Naive thymus-derived CD4-positive, alpha-beta T cell (primary cell): Measurements from ENCODE around the gene IFI16. TPM values are rescaled to one million over a fixed set of nuclear protein-coding genes. Genes with fewer than 3 reads are reported as not detected.
"Not testable (repeated sequence)": the region's sequence is repeated elsewhere in the genome, so short reads cannot be mapped to it uniquely, and the experiment has no call there.

ENCODE experiments used
- ATAC-seq: fragments of 150-1000 bp; cut with Tn5 transposase; 2 replicates; pipeline ENCODE4 v1.10.0; 2021; ENCODE audit warnings: mild to moderate bottlenecking, moderate library complexity
- CTCF ChIA-PET: fragments of 350-600 bp; sonication (Branson Sonifier 250); formaldehyde crosslinking; loops from one replicate; lab custom pipeline; 2021; ENCODE audit warnings: antibody characterized with exemption; lab: Charles Lee
- POLR2A ChIA-PET: fragments of 350-600 bp; sonication (Branson Sonifier 250); formaldehyde crosslinking; loops from one replicate; lab custom pipeline; 2021; ENCODE audit warnings: antibody characterized with exemption, inconsistent platforms; lab: Charles Lee
- DNase-seq, 9 donors: peaks; one replicate each; pipeline versions ENCODE4 v3.0.0 to v3.0.0-alpha.2; 2020 to 2022; ENCODE audit warnings: mixed read lengths in 1 of 9
- H3K27ac ChIP-seq: one replicate; pipeline ENCODE4 v1.7.0; 2013; ENCODE audit warnings: mild to moderate bottlenecking, low read depth, low read length, moderate library complexity
- H3K27me3 ChIP-seq, 2 donors: one replicate each; pipeline ENCODE4 v1.7.0; 2013; ENCODE audit warnings: low read length in 2 of 2, mild to moderate bottlenecking in 2 of 2, moderate library complexity in 2 of 2; ENCODE audit not compliant: control insufficient read depth in 2 of 2, insufficient read depth in 2 of 2
- H3K36me3 ChIP-seq, 3 experiments: 1 replicate in 2 of 3; 2 replicates in 1 of 3; pipeline ENCODE4 v1.7.0; 2013; ENCODE audit warnings: low read length in 3 of 3, mild to moderate bottlenecking in 3 of 3, moderate library complexity in 1 of 3; ENCODE audit not compliant: insufficient read depth in 3 of 3, control insufficient read depth in 2 of 3
- H3K4me1 ChIP-seq, 2 donors: one replicate each; pipeline ENCODE4 v1.7.0; 2013; ENCODE audit warnings: low read length in 2 of 2, mild to moderate bottlenecking in 2 of 2, moderate library complexity in 1 of 2; ENCODE audit not compliant: control insufficient read depth in 2 of 2, insufficient read depth in 2 of 2
- H3K4me3 ChIP-seq: 2 replicates; pipeline ENCODE4 v1.7.0; 2013; ENCODE audit warnings: mild to moderate bottlenecking, low read length
- H3K9me3 ChIP-seq, 3 experiments: 1 replicate in 2 of 3; 2 replicates in 1 of 3; pipeline ENCODE4 v1.7.0; 2013; ENCODE audit warnings: low read length in 3 of 3; ENCODE audit not compliant: control insufficient read depth in 2 of 3
- H3K27ac Mint-ChIP-seq, 9 donors: one replicate each; pipeline ENCODE4 v1.8.0; 2020 to 2022; ENCODE audit warnings: mixed read lengths in 9 of 9, mild to moderate bottlenecking in 8 of 9, moderate library complexity in 5 of 9, inconsistent platforms in 2 of 9
- H3K27me3 Mint-ChIP-seq, 5 donors: one replicate each; pipeline ENCODE4 v1.8.0; 2021 to 2022; ENCODE audit warnings: mixed read lengths in 5 of 5, mild to moderate bottlenecking in 1 of 5
- H3K36me3 Mint-ChIP-seq, 5 donors: one replicate each; pipeline ENCODE4 v1.8.0; 2020 to 2022; ENCODE audit warnings: mixed read lengths in 5 of 5, mild to moderate bottlenecking in 3 of 5, inconsistent platforms in 1 of 5
- H3K4me1 Mint-ChIP-seq, 7 donors: one replicate each; pipeline ENCODE4 v1.8.0; 2020 to 2022; ENCODE audit warnings: mixed read lengths in 7 of 7, mild to moderate bottlenecking in 3 of 7, inconsistent platforms in 1 of 7
- H3K4me3 Mint-ChIP-seq, 10 donors: one replicate each; pipeline ENCODE4 v1.8.0; 2020 to 2022; ENCODE audit warnings: mild to moderate bottlenecking in 10 of 10, mixed read lengths in 10 of 10, moderate library complexity in 6 of 10, inconsistent platforms in 2 of 10
- H3K9me3 Mint-ChIP-seq, 11 donors: one replicate each; pipeline ENCODE4 v1.8.0; 2020 to 2022; ENCODE audit warnings: mixed read lengths in 11 of 11, mild to moderate bottlenecking in 4 of 11, inconsistent platforms in 1 of 11, moderate library complexity in 1 of 11
- intact Hi-C, 2 donors: fragments of 100-400 bp; cut with micrococcal nuclease; formaldehyde crosslinking; loops; one replicate each; pipeline ENCODE4 v1.15.1; 2023
- polyA plus RNA-seq, 2 donors: library from polyadenylated mRNA; unstranded; fragments of 300-500 nt; fragmentation: Illumina TruSeq; gene quantifications; one replicate each; pipeline ENCODE4 v1.2.3, GENCODE V29; 2021
- total RNA-seq, 6 experiments: library from RNA in 5 of 6; stranded (reverse) in 5 of 6; gene quantifications; 1 replicate in 5 of 6; 2 replicates in 1 of 6; pipeline ENCODE4 v1.2.3 and lab custom pipeline; 2021 to 2026

Gene IFI16
- total and polyA plus RNA-seq, 7 experiments from 2014 or later: 42.4 to 307 (median 93.9) TPM

GRCh38 chr1:159030311-159030710, 20.6 kb downstream of the IFI16 start:
- ATAC-seq (no peak), DNase-seq (no peak)
- ChIA-PET CTCF (interaction anchor here (0.5 to 0.6 kb wide), 2 partner anchors 19 to 237 kb away, joined by 3 to 4 read pairs; no protein-coding TSS in a partner anchor), POLR2A (no interaction called here)
- no peaks in the 10 kb centered on the region for H3K27me3 Mint-ChIP-seq
- Histone ChIP-seq H3K27ac (no peak overlapping the region), H3K36me3 (peaks cover 28 to 68% (median 34%) of the 10 kb centered on the region in 3 experiments), H3K4me1 (peaks cover 0 to 8% of the 10 kb centered on the region in 2 donors), H3K27me3 (no peaks in the 10 kb centered on the region), H3K9me3 (no peaks in the 10 kb centered on the region), H3K4me3 (no peak overlapping the region)
- H3K4me3 Mint-ChIP-seq: peak overlapping the region in 3 of 10 donors; percentile 33 to 56 (median 42)
- peaks cover 48 to 79% (median 62%) of the 10 kb centered on the region in 7 donors for H3K4me1 Mint-ChIP-seq
- H3K36me3 Mint-ChIP-seq: peaks cover 29 to 90% (median 77%) of the 10 kb centered on the region in 5 donors
- H3K9me3 Mint-ChIP-seq: peaks cover 0 to 18% (median 7%) of the 10 kb centered on the region in 11 donors
- peak overlapping the region in 5 of 9 donors; percentile 36 to 68 (median 46) for H3K27ac Mint-ChIP-seq
- intact Hi-C loops: no loop called here

GRCh38 chr1:159030877-159031447, 21.3 kb downstream of the IFI16 start:
- H3K27me3 ChIP-seq: no peaks in the 10 kb centered on the region
- Mint-ChIP-seq H3K27me3 (no peaks in the 10 kb centered on the region), H3K27ac (peak overlapping the region in 2 of 9 donors; percentile 40 to 68), H3K4me3 (peak overlapping the region in 1 of 10 donors; percentile 76), H3K36me3 (peaks cover 24 to 90% (median 76%) of the 10 kb centered on the region in 5 donors), H3K9me3 (peaks cover 0 to 18% (median 7%) of the 10 kb centered on the region in 11 donors), H3K4me1 (peaks cover 42 to 79% (median 55%) of the 10 kb centered on the region in 7 donors)
- H3K4me1 ChIP-seq: peaks cover 0 to 8% of the 10 kb centered on the region in 2 donors
- peaks cover 28 to 67% (median 41%) of the 10 kb centered on the region in 3 experiments for H3K36me3 ChIP-seq
- CTCF ChIA-PET: interaction anchor here (0.5 kb wide), 1 partner anchor 20 kb away, joined by 4 read pairs; no protein-coding TSS in a partner anchor
- no peak for DNase-seq
- no peaks in the 10 kb centered on the region for H3K9me3 ChIP-seq
- no peak overlapping the region for H3K4me3 ChIP-seq
- POLR2A ChIA-PET: interaction anchor here (0.5 kb wide), 1 partner anchor 22 kb away, joined by 3 read pairs; no protein-coding TSS in a partner anchor
- intact Hi-C loops: no loop called here
- no peak for ATAC-seq
- H3K27ac ChIP-seq: no peak overlapping the region

- H3K4me3 Mint-ChIP-seq: no peak overlapping the region
- Histone ChIP-seq H3K9me3 (no peaks in the 10 kb centered on the region), H3K27ac (no peak overlapping the region), H3K4me3 (no peak overlapping the region), H3K36me3 (peaks cover 22 to 73% (median 51%) of the 10 kb centered on the region in 3 experiments), H3K4me1 (no peaks in the 10 kb centered on the region), H3K27me3 (no peaks in the 10 kb centered on the region)
- intact Hi-C loops: no loop called here
- peaks cover 15 to 64% (median 41%) of the 10 kb centered on the region in 5 donors for H3K36me3 Mint-ChIP-seq
- ATAC-seq (no peak), DNase-seq (no peak)
- H3K9me3 Mint-ChIP-seq: no peaks in the 10 kb centered on the region
- no peaks in the 10 kb centered on the region for H3K27me3 Mint-ChIP-seq
- CTCF ChIA-PET: no interaction called here
- POLR2A ChIA-PET: no interaction called here
- H3K27ac Mint-ChIP-seq: no peak overlapping the region
- peaks cover 1 to 52% (median 11%) of the 10 kb centered on the region in 7 donors for H3K4me1 Mint-ChIP-seq
These were observed 30.5 kb downstream of the IFI16 start for GRCh38 chr1:159040206-159040605.

GRCh38 chr1:159040893-159041724, 31.4 kb downstream of the IFI16 start:
- no peak overlapping the region for H3K4me3 Mint-ChIP-seq
- no peaks in the 10 kb centered on the region for H3K27me3 Mint-ChIP-seq
- no peaks in the 10 kb centered on the region for H3K9me3 ChIP-seq
- H3K4me1 Mint-ChIP-seq: peaks cover 8 to 50% (median 16%) of the 10 kb centered on the region in 7 donors
- H3K36me3 ChIP-seq: peaks cover 22 to 69% (median 44%) of the 10 kb centered on the region in 3 experiments
- intact Hi-C loops: no loop called here
- H3K4me3 ChIP-seq: no peak overlapping the region
- no peaks in the 10 kb centered on the region for H3K27me3 ChIP-seq
- ChIA-PET POLR2A (no interaction called here), CTCF (interaction anchor here (0.6 kb wide), 1 partner anchor 1051 kb away, joined by 3 read pairs; no protein-coding TSS in a partner anchor)
- ATAC-seq (no peak), DNase-seq (no peak)
- peaks cover 15 to 62% (median 33%) of the 10 kb centered on the region in 5 donors for H3K36me3 Mint-ChIP-seq
- no peak overlapping the region for H3K27ac ChIP-seq
- peaks cover 0 to 1% (median 0%) of the 10 kb centered on the region in 11 donors for H3K9me3 Mint-ChIP-seq
- peak overlapping the region in 4 of 9 donors; percentile 5 to 53 (median 42) for H3K27ac Mint-ChIP-seq
- peaks cover 3% of the 10 kb centered on the region in 2 donors for H3K4me1 ChIP-seq

- peak overlapping the region in 8 of 9 donors; percentile 4 to 79 (median 60) for H3K27ac Mint-ChIP-seq
- Histone ChIP-seq H3K27ac (peak overlapping the region; percentile 0), H3K36me3 (peaks cover 14 to 48% (median 32%) of the 10 kb centered on the region in 3 experiments), H3K4me1 (peaks cover 7 to 11% of the 10 kb centered on the region in 2 donors)
- peak overlapping the region in 7 of 10 donors; percentile 10 to 58 (median 41) for H3K4me3 Mint-ChIP-seq
- peak; percentile 34 for ATAC-seq
- peaks cover 17 to 51% (median 27%) of the 10 kb centered on the region in 7 donors for H3K4me1 Mint-ChIP-seq
- intact Hi-C loops, H3K4me3 ChIP-seq, CTCF ChIA-PET, POLR2A ChIA-PET, H3K9me3 ChIP-seq, H3K27me3 Mint-ChIP-seq, H3K9me3 Mint-ChIP-seq, H3K27me3 ChIP-seq: not testable (repeated sequence)
- H3K36me3 Mint-ChIP-seq: peaks cover 22 to 49% (median 37%) of the 10 kb centered on the region in 5 donors
- DNase-seq: peak in 5 of 9 donors; percentile 13 to 35 (median 19)
These were observed 36.8 kb downstream of the IFI16 start for GRCh38 chr1:159046486-159046885.

GRCh38 chr1:159051436-159051835, 41.7 kb downstream of the IFI16 start:
- no peaks in the 10 kb centered on the region for H3K27me3 ChIP-seq
- H3K9me3 ChIP-seq: no peaks in the 10 kb centered on the region
- DNase-seq (no peak), ATAC-seq (no peak)
- POLR2A ChIA-PET: no interaction called here
- no peak overlapping the region for H3K4me3 ChIP-seq
- Mint-ChIP-seq H3K36me3 (peaks cover 26 to 69% (median 57%) of the 10 kb centered on the region in 5 donors), H3K27me3 (no peaks in the 10 kb centered on the region), H3K9me3 (no peaks in the 10 kb centered on the region), H3K27ac (peak overlapping the region in 4 of 9 donors; percentile 2 to 64 (median 34)), H3K4me1 (peaks cover 21 to 53% (median 33%) of the 10 kb centered on the region in 7 donors), H3K4me3 (no peak overlapping the region)
- CTCF ChIA-PET: no interaction called here
- H3K4me1 ChIP-seq: peaks cover 5 to 12% of the 10 kb centered on the region in 2 donors
- intact Hi-C loops: loop anchor here (2.0 to 5.0 kb wide), 3 partner anchors 17 to 39 kb away; no protein-coding TSS in a partner anchor
- no peak overlapping the region for H3K27ac ChIP-seq
- peaks cover 21 to 70% (median 59%) of the 10 kb centered on the region in 3 experiments for H3K36me3 ChIP-seq
